H1 (cell line): Measurements from ENCODE around the gene NPIPA7.
"Not testable (repeated sequence)": the region's sequence is repeated elsewhere in the genome, so short reads cannot be mapped to it uniquely, and the experiment has no call there.

Source experiments
- ATF2 ChIP-seq: IDR thresholded peaks from 2 replicates; pipeline ENCODE4 v1.6.1; 2012; ENCODE audit warnings: low read length, inconsistent platforms
- CEBPB ChIP-seq: IDR thresholded peaks from 2 replicates; pipeline ENCODE4 v1.6.1; 2012; ENCODE audit warnings: low read depth, low read length
- JUN ChIP-seq: IDR thresholded peaks from 2 replicates; pipeline ENCODE4 v1.6.1; 2011; ENCODE audit warnings: low read depth, mild to moderate bottlenecking, improper control_type of control experiment, low read length
- MAX ChIP-seq: IDR thresholded peaks from 2 replicates; pipeline ENCODE4 v1.6.1; 2012; ENCODE audit warnings: inconsistent platforms
- POLR2A ChIP-seq, 2 experiments: IDR thresholded peaks; 1 replicate in 1 of 2; 2 replicates in 1 of 2; pipeline ENCODE4 v1.6.1; 2011; ENCODE audit warnings: low read depth in 2 of 2, low read length in 2 of 2, mild to moderate bottlenecking in 2 of 2; ENCODE audit errors: control extremely low read depth in 1 of 2

GRCh38 chr16:16402333-16402732 lies 23.4 kb downstream of the NPIPA7 start:
- not testable (repeated sequence) for TF ChIP-seq POLR2A (IDR thresholded peaks at IDR 0.05; ENCODE audit: control extremely low read depth in 1 of 2, low read depth in 2 of 2, low read length in 2 of 2); JUN; CEBPB; ATF2; MAX
